Ascending aorta (tissue), 2 donors: ENCODE measurements around the gene SAP30BP. TPM values are rescaled to one million over a fixed set of nuclear protein-coding genes. Genes with fewer than 3 reads are reported as not detected.

Experiments
- DNase-seq, 2 donors: peaks; one replicate each; pipeline ENCODE4 v3.0.0-alpha.2; 2019; ENCODE audit warnings: low spot score in 2 of 2
- H3K27ac ChIP-seq, 2 donors: fragments of 200-600 bp; sonication (generic); one replicate each; pipeline ENCODE4 v1.5.1; 2016 to 2017; ENCODE audit warnings: mild to moderate bottlenecking in 1 of 2
- H3K27me3 ChIP-seq: fragments of 200-600 bp; sonication (generic); one replicate; pipeline ENCODE4 v1.5.1; 2017
- H3K36me3 ChIP-seq, 2 donors: fragments of 200-600 bp; sonication (generic); one replicate each; pipeline ENCODE4 v1.5.1; 2016
- H3K4me1 ChIP-seq, 2 donors: fragments of 200-600 bp; sonication (generic); one replicate each; pipeline ENCODE4 v1.5.1; 2016 to 2017; ENCODE audit warnings: mild to moderate bottlenecking in 1 of 2
- H3K4me3 ChIP-seq, 2 donors: fragments of 200-600 bp; sonication (generic); one replicate each; pipeline ENCODE4 v1.5.1; 2016 to 2017; ENCODE audit warnings: mild to moderate bottlenecking in 1 of 2
- H3K9me3 ChIP-seq, 2 donors: fragments of 200-600 bp; sonication (generic); one replicate each; pipeline ENCODE4 v1.5.1; 2016
- intact Hi-C: fragments of 100-400 bp; cut with DNase I; formaldehyde crosslinking; loops from one replicate; pipeline ENCODE4 v1.15.1; 2023
- total RNA-seq: library from RNA; depleted of rRNA; stranded (reverse); fragments of >200 nt; gene quantifications from one replicate; pipeline ENCODE4 v1.1.0, GENCODE V29; 2016
- TF ChIP-seq, protein P1 (sequence below), 3 experiments: fragments of 200-600 bp in 2 of 3; fragments of 450-650 bp in 1 of 3; sonication (generic) in 2 of 3; IDR thresholded peaks; one replicate each; pipeline ENCODE4 v1.5.1; 2016 to 2019; ENCODE audit warnings: antibody characterized with exemption in 3 of 3, mild to moderate bottlenecking in 1 of 3, moderate library complexity in 1 of 3

The SAP30BP gene
- total RNA-seq, 1 donor from 2014 or later, result 70.9 TPM

DNA sequence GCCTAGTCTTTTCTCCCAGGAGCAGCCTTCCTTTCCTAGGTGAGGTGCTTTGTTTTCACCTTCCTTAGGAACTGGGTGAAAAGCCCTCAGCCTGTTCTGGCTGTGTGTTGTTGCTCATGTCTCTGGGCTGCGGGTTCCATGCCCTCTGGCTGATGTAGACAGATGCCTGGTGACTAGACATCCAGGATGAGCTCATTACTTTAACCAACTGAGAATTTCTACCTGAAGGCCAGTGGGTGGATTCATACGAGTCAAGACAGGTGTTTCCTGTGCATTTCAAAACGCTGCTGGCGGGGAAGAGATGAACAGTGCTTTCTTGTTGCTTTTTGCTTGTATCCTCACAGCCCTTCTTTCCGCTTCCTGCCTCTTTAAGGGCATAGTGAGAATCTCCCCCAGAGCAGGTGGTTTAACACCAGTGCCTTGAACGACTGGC is 22.3 kb downstream of the SAP30BP start:
- H3K27ac ChIP-seq, result no peak overlapping the region
- H3K4me3 ChIP-seq, result no peak overlapping the region
- no peaks in the 10 kb centered on the region for H3K9me3 ChIP-seq
- peaks cover 0 to 2% of the 10 kb centered on the region in 2 donors for H3K4me1 ChIP-seq
- intact Hi-C loops, result no loop called here
- no peaks in the 10 kb centered on the region for H3K27me3 ChIP-seq
- DNase-seq, result no peak
- peaks cover 17 to 28% of the 10 kb centered on the region in 2 donors for H3K36me3 ChIP-seq
- TF ChIP-seq, protein P1, sequence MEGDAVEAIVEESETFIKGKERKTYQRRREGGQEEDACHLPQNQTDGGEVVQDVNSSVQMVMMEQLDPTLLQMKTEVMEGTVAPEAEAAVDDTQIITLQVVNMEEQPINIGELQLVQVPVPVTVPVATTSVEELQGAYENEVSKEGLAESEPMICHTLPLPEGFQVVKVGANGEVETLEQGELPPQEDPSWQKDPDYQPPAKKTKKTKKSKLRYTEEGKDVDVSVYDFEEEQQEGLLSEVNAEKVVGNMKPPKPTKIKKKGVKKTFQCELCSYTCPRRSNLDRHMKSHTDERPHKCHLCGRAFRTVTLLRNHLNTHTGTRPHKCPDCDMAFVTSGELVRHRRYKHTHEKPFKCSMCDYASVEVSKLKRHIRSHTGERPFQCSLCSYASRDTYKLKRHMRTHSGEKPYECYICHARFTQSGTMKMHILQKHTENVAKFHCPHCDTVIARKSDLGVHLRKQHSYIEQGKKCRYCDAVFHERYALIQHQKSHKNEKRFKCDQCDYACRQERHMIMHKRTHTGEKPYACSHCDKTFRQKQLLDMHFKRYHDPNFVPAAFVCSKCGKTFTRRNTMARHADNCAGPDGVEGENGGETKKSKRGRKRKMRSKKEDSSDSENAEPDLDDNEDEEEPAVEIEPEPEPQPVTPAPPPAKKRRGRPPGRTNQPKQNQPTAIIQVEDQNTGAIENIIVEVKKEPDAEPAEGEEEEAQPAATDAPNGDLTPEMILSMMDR (IDR thresholded peaks at IDR 0.05), result no peak

DNA sequence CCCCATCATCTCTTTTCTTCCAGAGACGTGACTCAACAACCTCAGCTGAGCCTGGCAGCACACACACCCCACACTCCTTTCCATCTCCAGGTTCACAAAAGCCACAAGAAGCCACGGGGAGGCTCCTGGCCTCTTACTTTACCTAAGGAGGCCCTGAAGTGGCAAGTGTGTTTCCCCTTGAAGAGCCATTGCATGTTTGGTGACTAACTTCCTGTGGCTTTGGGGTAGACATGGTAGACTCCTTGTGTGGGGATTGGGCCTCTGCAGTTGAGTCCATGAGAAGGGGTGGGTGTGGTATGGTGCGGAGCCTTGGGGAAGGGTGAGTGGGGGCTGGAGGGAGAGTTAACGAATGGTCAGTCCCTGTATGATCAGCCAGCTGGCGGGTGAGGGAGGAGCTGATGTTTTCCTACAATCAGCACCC is 24.2 kb downstream of the SAP30BP start:
- intact Hi-C loops, result no loop called here
- no peak for DNase-seq
- Histone ChIP-seq H3K9me3 (no peaks in the 10 kb centered on the region), H3K36me3 (peaks cover 32 to 47% of the 10 kb centered on the region in 2 donors), H3K27me3 (no peaks in the 10 kb centered on the region), H3K27ac (no peak overlapping the region), H3K4me1 (peaks cover 0 to 2% of the 10 kb centered on the region in 2 donors), H3K4me3 (no peak overlapping the region)
- TF ChIP-seq, protein P1 (IDR thresholded peaks at IDR 0.05), result no peak

DNA sequence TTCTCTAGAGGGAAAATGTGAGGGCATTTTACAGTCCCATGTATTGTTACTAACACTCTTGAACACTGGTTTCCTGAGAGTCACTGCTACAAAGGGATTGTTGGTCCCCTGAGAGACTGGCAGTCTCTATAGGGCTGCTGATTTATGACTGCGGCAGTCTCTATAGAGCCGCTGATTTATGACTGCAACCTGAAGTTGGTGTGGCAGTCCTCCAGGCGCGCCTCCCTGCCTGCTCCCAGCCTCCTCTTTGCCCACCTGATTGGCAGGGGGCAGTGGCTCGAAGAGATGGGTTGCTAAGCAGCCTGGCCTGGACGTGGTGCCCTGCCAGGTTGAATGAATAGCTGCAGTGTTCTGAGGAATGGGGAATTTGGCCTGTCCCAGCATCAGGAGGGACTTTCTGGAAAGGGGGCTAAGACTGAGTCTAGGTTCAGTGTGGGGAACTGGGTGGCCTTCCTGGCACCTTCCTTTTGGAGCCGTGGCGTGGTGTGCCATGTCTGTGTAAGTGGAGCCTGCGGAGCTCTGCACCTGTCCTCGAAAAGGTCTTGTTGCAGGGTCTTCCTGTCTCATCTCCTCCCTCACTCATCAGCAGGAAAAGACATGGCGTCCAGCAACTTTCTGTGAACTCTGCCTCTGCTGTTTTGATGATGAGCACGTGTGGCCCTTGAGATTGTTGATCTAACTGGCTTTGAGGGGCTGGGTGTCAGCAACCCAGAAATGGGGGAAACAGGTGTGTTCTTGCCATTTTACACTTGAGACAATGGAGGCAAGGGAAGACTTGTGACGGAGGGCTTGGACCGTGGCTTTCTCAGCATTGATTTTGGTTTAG is 24.9 kb downstream of the SAP30BP start:
- H3K9me3 ChIP-seq, result no peaks in the 10 kb centered on the region
- no peak overlapping the region for H3K4me3 ChIP-seq
- no peaks in the 10 kb centered on the region for H3K27me3 ChIP-seq
- peaks cover 35 to 50% of the 10 kb centered on the region in 2 donors for H3K36me3 ChIP-seq
- H3K4me1 ChIP-seq, result peaks cover 0 to 2% of the 10 kb centered on the region in 2 donors
- intact Hi-C loops, result no loop called here
- DNase-seq, result no peak
- TF ChIP-seq, protein P1 (IDR thresholded peaks at IDR 0.05), result no peak
- no peak overlapping the region for H3K27ac ChIP-seq

DNA sequence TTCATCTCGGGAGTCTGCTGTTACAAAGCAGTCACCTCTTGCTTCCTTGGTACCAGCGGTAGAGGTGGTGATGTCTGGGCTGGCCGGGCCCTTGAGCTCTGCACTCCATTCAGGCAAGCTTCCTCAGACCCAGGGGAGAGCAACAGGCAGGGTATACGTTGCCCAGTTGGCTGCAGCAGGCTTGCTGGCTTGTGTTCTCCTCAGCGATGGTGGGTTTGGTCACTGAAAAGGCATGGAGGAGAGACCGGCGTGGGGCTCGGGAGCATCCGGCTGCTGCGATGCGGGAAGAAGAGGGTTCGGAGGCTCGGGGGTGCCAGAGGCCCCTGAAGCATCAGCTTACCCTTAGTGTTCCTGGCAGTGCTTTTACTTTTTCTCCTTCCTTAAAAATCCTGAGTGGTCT is 25.8 kb downstream of the SAP30BP start:
- Histone ChIP-seq H3K4me3 (no peak overlapping the region), H3K9me3 (no peaks in the 10 kb centered on the region), H3K27me3 (no peaks in the 10 kb centered on the region), H3K4me1 (peaks cover 0 to 2% of the 10 kb centered on the region in 2 donors), H3K27ac (peak overlapping the region; percentile 8 to 49), H3K36me3 (peaks cover 44 to 58% of the 10 kb centered on the region in 2 donors)
- no peak for DNase-seq
- intact Hi-C loops, result no loop called here
- TF ChIP-seq, protein P1 (IDR thresholded peaks at IDR 0.05), result no peak

DNA sequence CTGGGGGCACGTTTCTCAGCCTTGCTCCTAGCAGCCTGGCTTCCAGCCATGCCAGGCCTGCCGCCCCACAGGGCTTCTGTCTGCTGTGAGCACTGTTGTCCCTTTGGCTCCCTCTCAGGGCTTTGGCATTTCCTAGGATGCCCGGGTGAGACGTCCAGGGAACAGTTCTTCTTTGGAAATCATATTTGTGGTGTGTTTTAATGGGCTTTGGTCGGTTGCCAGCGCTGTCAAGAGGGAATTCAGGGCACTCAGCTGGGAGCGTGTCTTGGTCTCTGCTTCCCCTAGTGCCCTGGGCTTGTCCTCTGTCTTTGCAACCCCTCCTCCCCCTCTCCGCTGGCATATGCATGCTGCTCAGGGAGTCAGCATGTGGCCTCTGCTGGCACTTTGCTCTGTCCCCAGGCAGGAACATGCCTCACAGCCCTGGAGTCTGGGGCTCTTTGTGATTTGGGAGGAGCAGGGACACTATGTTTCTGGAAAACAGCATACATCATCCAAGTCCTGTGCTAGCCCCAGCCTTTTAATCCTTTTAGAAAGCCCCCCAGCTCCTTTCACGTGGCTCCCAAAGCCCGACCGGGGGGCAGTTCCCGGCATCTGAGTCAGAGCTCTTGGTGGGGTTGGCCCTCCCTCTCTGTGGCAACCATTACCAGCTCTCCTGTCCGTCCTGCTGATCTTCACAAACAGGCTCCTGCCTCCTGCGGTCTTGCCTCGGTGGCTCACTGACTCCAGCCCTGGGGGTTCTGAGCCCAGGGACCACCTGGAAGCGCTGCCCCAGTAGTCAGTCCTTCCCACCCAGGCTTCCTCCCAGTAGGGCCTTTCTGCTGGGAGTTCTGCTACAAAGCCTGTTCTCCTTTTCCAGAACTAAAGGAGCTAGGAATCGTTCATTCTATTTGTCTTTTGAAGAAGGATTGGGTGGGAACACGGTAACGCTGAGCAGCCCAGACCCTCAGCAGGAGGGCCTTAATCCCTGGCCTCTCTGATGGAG is 26.7 kb downstream of the SAP30BP start:
- intact Hi-C loops, result no loop called here
- H3K36me3 ChIP-seq, result peaks cover 45 to 66% of the 10 kb centered on the region in 2 donors
- H3K27me3 ChIP-seq, result no peaks in the 10 kb centered on the region
- H3K4me3 ChIP-seq, result no peak overlapping the region
- H3K9me3 ChIP-seq, result no peaks in the 10 kb centered on the region
- peak; percentile 43 to 71 for DNase-seq
- TF ChIP-seq, protein P1 (IDR thresholded peaks at IDR 0.05), result no peak
- H3K27ac ChIP-seq, result peak overlapping the region; percentile 55 to 78
- peaks cover 0 to 2% of the 10 kb centered on the region in 2 donors for H3K4me1 ChIP-seq
